GM21360 (cell line): Measurements from ENCODE around the gene ABI3BP.

Experiments used
- ATAC-seq: cut with Tn5 transposase; IDR thresholded peaks from one replicate; pipeline ENCODE4 v1.9.1; 2021; ENCODE audit warnings: mild to moderate bottlenecking, moderate library complexity; ENCODE audit not compliant: unreplicated experiment

Gene ABI3BP

GRCh38 chr3:100748220-100748619 is 245.0 kb downstream of the ABI3BP start:
- no peak for ATAC-seq

GRCh38 chr3:100746092-100746491 is 247.1 kb downstream of the ABI3BP start:
- no peak for ATAC-seq

- no peak for ATAC-seq
Measured at GRCh38 chr3:100745617-100746016, 247.6 kb downstream of the ABI3BP start.

GRCh38 chr3:100744671-100745070 is 248.6 kb downstream of the ABI3BP start:
- ATAC-seq = no peak

- ATAC-seq = no peak
Measured at GRCh38 chr3:100743535-100743934, 249.7 kb downstream of the ABI3BP start.

- no peak for ATAC-seq
Measured at GRCh38 chr3:100740207-100740606, 253.0 kb downstream of the ABI3BP start.

- no peak for ATAC-seq
Measured at GRCh38 chr3:100737334-100737733, 255.9 kb downstream of the ABI3BP start.

- no peak for ATAC-seq
Measured at GRCh38 chr3:100732435-100732834, 260.8 kb downstream of the ABI3BP start.

- no peak for ATAC-seq
Measured at GRCh38 chr3:100730524-100730923, 262.7 kb downstream of the ABI3BP start.

GRCh38 chr3:100726706-100727105 is 266.5 kb downstream of the ABI3BP start:
- ATAC-seq = no peak

GRCh38 chr3:100725935-100726513 is 267.2 kb downstream of the ABI3BP start:
- no peak for ATAC-seq

GRCh38 chr3:100720426-100720825 is 272.8 kb downstream of the ABI3BP start:
- ATAC-seq = no peak

- no peak for ATAC-seq
Measured at GRCh38 chr3:100719136-100719535, 274.1 kb downstream of the ABI3BP start.

GRCh38 chr3:100717637-100718487 is 275.4 kb downstream of the ABI3BP start:
- ATAC-seq = no peak

GRCh38 chr3:100717063-100717462 is 276.2 kb downstream of the ABI3BP start:
- ATAC-seq = no peak

GRCh38 chr3:100715176-100715575 is 278.0 kb downstream of the ABI3BP start:
- ATAC-seq = no peak

GRCh38 chr3:100710261-100710968 is 282.8 kb downstream of the ABI3BP start:
- peak; percentile 41 for ATAC-seq

GRCh38 chr3:100709842-100710260 is 283.4 kb downstream of the ABI3BP start:
- ATAC-seq = no peak

- ATAC-seq = peak; percentile 93
Measured at GRCh38 chr3:100708989-100709841, 284.0 kb downstream of the ABI3BP start, which contains the start of gene TFG. Gene TFG, plus strand, starts transcription at chr3:100709494. Its CDS starts 4,192 bp downstream, at chr3:100713686.

- no peak for ATAC-seq
Measured at GRCh38 chr3:100708644-100708988, 284.6 kb downstream of the ABI3BP start.

GRCh38 chr3:100706365-100706764 is 286.9 kb downstream of the ABI3BP start:
- no peak for ATAC-seq
